ENCODE results near the gene SHB.
A peak's percentile ranks its signal among the peaks of the same experiment; 100 is the strongest.

The SHB gene

GRCh38 chr9:37986001-37986400, 83.0 kb downstream of the SHB start:
- DNase-seq: no peak

- peak in 1 of 2 donors; percentile 45 for DNase-seq
Observed at GRCh38 chr9:37984672-37985611, 84.1 kb downstream of the SHB start.

DNA sequence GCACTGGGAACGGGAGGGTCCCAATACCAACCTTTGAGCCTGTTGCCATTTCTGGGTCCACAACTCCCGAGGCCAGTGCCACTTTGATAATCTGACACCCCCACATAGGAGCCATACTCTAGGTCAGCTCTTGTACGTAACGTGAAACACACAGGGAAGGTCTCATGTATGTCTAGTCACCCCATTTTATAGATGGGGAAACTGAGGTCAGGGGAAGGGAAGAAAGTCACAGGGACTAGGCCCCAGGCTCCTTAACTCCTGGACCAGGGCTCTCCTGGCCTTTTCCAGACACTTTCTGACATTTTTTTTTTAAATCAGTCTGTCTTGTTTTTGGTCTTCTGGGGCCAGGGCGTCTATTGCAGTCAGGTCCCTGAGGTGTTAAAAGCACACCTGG, 84.8 kb downstream of the SHB start:
- no peak for DNase-seq

DNA sequence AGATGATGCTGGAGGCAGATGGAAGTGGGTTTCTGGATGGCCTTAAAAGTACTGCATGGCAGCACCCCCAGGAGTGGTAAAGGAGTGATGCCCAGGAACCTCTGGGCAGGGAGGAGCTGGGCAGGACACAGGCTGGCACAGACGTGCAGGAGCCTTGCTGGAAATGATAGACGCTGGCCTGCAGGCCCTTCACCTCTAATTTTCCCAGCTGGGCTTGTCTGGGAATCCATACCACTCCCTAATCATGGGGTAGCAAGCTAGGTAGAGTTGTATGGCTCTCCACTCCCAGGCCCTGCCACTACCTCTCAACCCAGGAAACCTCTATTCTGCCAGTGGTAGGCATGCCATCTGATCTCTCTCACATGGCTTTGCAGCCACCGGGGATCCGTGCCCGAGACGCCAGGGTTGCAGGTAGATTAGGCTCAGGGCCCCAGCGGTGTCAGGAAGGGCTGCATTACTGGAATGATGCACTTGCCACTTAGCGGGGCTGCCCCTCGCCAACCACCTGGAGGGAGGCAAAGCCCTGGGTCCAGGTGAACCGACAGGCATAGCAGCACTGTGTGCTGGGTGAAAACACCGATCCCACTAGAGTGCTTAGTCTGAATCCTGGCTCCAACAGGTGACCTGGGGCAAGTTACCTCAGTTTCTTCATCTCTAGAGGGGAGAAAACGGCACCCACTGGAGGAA, 85.5 kb downstream of the SHB start:
- DNase-seq: no peak

DNA sequence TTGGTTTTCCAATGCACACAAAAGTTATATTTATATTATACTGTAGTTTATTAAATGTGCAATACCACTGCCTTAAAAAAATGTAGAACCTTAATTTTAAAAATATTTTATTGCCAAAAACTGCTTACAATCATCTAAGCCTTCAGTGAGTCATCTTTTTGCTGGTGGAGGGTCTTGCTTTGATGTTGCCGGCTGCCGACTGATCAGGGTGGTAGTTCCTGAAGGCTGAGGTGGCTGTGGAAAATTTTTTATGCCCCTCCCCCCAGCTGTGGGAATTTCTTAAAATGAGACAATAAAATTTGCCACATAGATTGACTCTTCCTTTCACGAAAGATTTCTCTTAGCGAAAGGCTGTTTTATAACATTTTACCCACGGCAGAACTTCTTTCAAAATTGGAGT, 89.2 kb downstream of the SHB start:
- no peak for DNase-seq

GRCh38 chr9:37978983-37979382, 90.0 kb downstream of the SHB start:
- no peak for DNase-seq

DNA sequence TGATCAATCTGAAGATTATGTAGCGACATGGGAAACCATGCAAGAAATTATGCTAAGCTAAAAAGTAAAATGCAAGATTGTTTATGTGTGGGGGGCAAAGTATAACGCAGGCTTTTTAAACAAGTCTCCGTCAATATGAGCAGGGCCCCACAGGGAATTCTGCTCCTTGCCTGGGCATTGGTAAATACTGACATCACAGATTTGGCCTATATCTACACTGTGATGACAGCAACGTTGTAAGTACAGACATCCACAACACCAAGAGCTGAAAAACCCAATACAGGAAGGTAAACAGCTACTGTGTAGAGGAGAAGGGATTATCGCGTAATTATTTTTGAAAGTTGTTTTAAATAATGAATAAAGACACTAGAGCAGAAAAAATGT, 90.6 kb downstream of the SHB start:
- DNase-seq: no peak

DNA sequence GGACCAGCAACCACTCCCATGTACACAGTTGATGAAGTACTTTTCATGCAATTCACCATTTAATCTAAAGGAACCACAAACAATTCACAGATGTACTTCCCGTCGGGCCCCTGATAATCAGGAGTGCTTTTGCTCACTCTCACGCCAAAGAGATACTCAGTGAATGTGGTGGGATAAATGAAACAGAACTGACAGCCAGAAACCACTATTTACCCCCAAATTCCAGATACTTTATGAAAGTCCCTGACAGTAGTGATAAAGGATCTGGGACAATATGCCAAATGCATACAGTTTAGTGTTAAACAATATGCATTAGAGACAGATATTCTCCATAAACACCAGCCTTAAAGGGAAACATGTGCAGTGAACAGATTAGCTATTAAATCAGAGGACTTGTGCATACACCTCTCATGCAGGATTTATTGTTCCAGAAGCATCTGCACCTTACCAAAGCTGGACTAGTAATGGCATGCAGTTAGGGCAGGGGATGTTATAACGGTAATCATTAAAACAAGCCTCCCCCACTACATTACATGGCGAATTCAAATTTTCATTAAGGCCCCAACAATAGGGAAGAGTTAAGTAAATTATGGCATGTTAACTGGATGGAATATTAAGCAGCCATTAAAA, 91.1 kb downstream of the SHB start:
- DNase-seq: no peak

DNA sequence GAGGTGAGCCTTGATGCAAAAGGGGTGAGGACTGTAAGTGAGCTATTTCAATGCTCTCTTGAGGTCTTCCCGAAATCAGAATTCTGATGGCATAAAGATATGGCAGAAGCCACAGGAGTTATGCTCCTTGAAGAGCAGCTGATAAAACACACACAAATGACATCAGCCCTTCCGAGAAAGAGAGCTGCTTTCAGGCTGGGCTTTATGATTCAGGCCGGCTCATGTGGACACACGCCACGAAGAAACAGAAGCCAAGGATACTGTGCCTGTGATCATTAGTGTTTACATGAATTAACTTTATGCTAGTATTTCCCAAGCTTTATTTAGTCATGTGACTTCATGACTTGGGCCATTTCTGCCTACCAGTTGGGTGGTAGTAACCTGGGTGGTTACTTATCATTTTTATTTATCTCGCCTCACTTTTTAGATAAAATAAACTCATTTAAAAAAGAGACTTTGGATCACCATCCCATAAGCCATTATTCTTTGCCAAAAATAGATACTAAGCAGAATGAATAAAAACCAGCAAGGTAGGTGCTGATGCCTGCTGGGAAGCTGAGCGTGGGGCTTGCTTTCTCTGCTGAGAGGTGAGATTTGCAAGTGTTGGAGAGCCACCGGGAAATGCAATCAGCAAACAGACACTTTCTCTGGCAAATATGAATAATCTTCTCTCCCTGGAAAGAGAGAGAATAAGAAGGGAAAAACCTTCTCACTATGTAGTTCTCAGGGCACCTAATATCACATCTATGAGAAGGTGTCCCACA, 92.1 kb downstream of the SHB start:
- no peak for DNase-seq

DNA sequence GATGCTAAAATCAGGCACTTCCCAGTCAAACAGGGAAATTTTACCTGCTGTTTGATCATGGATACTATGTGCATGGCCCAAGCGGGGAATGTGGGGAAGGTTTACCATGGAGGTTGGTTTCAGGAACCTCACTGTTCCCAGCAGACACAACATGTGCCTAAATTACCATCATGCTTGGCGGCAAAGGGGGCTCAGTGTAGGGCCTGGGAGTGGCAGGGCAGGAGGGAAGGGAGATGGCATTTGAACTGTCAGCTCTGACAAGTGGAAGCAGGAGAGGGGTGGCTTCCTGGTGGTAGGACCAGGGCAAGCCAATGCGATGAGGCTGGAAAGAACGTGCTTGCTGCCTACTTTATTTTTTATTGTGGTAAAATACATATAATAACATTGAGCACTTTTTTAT, 93.4 kb downstream of the SHB start:
- no peak for DNase-seq

DNA sequence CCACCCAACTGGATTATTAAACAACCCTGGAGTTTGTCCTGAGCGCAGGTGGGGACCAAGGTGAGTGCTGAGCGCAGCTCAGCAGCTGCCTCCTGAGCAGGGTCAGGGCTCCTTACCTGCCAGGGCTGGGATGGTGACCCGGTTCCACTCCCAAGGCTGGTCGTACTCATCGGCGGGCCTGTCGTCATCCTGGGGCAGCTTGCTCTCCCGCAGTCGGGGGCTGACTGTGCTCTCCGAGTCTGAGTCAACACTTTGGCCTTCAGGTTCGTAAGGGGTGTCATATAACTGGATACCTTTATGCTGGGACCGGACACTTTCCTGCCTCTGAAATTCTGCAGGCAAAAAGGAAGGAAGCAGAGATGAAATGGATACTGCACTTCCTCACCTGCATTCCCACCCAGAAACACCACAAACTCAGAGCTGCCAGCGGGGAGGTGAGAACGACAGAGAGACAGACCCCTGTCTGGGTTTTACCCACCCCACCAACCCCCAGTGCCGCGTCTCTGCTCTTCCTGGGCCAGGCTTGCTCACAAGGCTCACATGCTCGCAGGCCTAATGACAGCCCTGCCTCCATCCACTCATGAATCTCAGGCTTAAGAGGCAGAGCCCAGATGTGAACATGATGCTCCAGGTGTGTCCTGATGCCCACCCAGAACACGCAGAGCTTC, 94.4 kb downstream of the SHB start:
- no peak for DNase-seq

GRCh38 chr9:37972351-37972848, 96.6 kb downstream of the SHB start:
- DNase-seq: no peak

DNA sequence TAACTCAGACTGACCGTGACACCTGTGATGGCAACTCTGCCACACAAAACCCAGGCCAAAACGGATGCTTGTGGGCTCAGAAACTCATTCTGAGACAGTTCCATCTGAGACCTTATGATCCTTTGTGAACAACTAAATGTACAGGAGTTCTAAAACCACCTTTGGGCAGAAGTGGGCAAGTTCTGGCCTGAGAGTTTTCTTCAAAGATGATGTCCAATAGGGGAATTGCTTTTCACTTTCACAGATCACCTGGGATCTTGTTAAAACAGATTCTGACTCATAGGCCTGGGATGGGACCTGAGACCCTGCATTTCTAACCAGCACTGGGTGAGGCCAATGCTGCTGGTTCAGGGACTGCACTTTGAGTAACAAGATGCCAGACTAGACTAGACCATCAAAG, 97.3 kb downstream of the SHB start:
- no peak for DNase-seq

DNA sequence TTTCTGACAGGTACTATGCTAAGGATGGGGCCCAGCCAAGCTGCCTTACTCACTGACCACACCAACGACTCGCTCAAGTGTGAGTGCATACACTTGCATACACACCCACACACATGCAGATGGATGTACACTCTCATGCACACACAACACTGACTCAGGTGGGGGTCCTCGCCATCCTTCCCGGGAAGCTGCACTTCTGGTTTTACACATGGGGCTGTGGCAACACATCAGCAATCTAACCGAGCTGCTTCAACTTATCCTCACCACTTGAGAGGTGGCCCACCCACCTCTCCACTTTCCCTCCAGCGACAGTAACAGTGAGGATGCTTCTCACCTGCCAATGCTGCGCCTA, 97.9 kb downstream of the SHB start:
- DNase-seq: no peak

GRCh38 chr9:37970301-37971107, 98.5 kb downstream of the SHB start:
- DNase-seq: no peak

- DNase-seq: no peak
Observed at GRCh38 chr9:37969558-37970300, 99.3 kb downstream of the SHB start.

- DNase-seq: no peak
Observed at GRCh38 chr9:37969130-37969529, 99.9 kb downstream of the SHB start.

DNA sequence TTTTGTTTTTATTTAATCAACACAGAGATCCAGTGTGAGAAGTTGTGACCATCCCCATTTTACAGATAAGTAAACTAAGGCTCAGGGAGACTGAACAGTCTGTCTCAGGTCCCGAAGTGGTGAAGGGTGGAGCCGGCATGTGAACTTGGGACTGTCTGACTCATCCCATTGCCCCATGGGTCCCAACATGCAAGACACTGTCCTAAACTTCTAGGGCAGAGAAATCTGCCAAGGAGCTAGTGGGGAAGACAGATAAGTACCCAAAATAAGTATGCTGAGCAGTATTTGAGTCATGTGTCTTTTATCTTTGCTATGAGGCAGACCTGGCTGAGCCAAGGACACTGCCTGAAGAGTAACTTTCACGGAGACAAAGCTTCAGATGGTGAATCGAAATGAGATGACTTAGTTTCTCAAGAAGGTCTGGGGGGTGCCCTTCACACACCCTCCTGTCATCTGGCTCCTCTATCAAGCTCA, 100.8 kb downstream of the SHB start:
- no peak for DNase-seq

DNA sequence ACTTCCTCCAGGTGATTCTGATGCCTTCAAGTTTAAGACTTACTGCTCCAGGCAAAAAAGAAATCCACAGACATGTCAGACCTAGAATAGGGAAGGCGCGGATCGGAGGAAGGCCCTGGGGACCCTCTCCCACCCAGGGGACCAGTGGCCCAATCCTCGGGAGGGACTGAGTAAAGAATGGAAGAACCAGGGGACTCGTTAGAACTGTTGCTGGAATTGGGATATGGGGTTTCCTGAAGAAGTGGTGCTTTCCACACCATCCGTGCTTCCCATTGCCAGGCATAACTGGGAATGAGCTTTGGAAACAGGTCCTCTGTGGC, 101.3 kb downstream of the SHB start:
- no peak for DNase-seq

DNA sequence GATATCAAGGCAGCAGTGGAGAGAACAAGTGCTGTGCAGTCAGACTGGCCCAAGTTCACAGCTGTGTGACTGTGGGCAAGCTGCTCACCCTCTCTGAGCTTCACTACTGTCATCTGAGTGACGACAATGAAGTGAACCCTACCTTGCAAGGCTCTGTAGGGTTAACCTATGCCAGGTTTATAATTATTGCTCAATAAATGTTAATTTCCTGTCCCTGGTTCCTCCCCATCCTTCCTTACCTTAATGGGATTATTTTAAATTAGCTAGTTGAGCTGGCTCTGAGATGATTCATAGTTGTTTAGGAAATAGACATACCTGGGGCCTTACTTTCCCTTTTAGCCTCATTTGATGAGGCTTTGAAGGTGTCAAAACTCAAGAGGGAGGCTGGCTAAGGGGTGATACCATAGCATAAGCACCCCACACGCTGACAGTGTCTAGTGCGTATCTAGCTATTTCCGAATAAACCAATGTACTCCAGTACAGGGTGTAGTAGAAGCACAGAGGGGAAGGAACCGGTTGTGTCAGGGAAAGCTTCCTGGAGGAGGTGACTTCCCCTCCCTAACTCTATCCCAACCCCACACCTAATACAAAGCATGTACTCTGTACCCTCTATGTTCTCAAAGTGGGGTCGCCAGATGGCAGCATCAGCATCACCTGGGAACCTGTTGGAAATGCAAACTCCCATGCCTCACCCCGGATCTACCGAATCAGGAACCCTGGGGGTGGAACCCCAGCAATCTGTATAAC, 101.8 kb downstream of the SHB start:
- no peak for DNase-seq
